IMR-90 (cell line): ENCODE data around the gene NUDT8. TPM values are rescaled to one million over a fixed set of nuclear protein-coding genes. Genes with fewer than 3 reads are reported as not detected.

Source experiments
- BHLHE40 ChIP-seq: fragments of 150-350 bp; IDR thresholded peaks from 2 replicates; pipeline ENCODE4 v1.6.1; 2016; ENCODE audit warnings: mild to moderate bottlenecking, low read depth, low read length
- FOS ChIP-seq: fragments of 150-350 bp; IDR thresholded peaks from 2 replicates; pipeline ENCODE4 v1.6.1; 2016; ENCODE audit warnings: low read depth, low read length
- NFE2L2 ChIP-seq: fragments of 150-350 bp; IDR thresholded peaks from 2 replicates; pipeline ENCODE4 v1.6.1; 2016; ENCODE audit warnings: low read depth, mild to moderate bottlenecking, low read length
- POLR2A ChIP-seq: IDR thresholded peaks from 2 replicates; pipeline ENCODE4 v1.6.1; 2012; ENCODE audit warnings: mild to moderate bottlenecking, low read depth, low read length
- RCOR1 ChIP-seq: IDR thresholded peaks from 2 replicates; pipeline ENCODE4 v1.6.1; 2012; ENCODE audit warnings: mild to moderate bottlenecking, low read length, improper control_type of control experiment; ENCODE audit not compliant: insufficient replicate concordance
- RFX5 ChIP-seq: IDR thresholded peaks from 2 replicates; pipeline ENCODE4 v1.8.0; 2012; ENCODE audit warnings: low read depth, mild to moderate bottlenecking, low read length, moderate library complexity
- polyA plus RNA-seq, 3 experiments: library from polyadenylated mRNA; depleted of rRNA; stranded (reverse); fragments of >200 nt; gene quantifications; 2 replicates each; pipeline ENCODE4 v1.2.3, GENCODE V29; 2012; ENCODE audit warnings: low replicate concordance in 1 of 3
- total RNA-seq: library from RNA; depleted of rRNA; stranded (reverse); fragments of >200 nt; gene quantifications from 2 replicates; pipeline ENCODE4 v1.2.3, GENCODE V29; 2012

The NUDT8 gene
- total and polyA plus RNA-seq, 2 of the 4 experiments (the other 2 are of a cell fraction), result 1.4 to 2.5 TPM

- TF ChIP-seq BHLHE40, result 0 out of 2 replicates have a peak, but pooled peaks have one; percentile 22
- TF ChIP-seq FOS, result no peak
- no peak for TF ChIP-seq NFE2L2
- no peak for TF ChIP-seq POLR2A
- peak; percentile 36 for TF ChIP-seq RCOR1
- no peak for TF ChIP-seq RFX5
These were observed at the start of gene NUDT8 (continued) for GRCh38 chr11:67629386-67630227.
